GM21515 (cell line): ENCODE measurements around the gene RBM20.
A peak's percentile ranks its signal among the peaks of the same experiment; 100 is the strongest.
"Not testable (repeated sequence)": the region's sequence is repeated elsewhere in the genome, so short reads cannot be mapped to it uniquely, and the experiment has no call there.

Experiments
- ATAC-seq: cut with Tn5 transposase; IDR thresholded peaks from one replicate; pipeline ENCODE4 v1.9.1; 2021; ENCODE audit not compliant: unreplicated experiment

The RBM20 gene

GRCh38 chr10:110700947-110701616 is 56.9 kb downstream of the RBM20 start:
- no peak for ATAC-seq

GRCh38 chr10:110701617-110701971 is 57.5 kb downstream of the RBM20 start:
- no peak for ATAC-seq

GRCh38 chr10:110704070-110704469 is 59.9 kb downstream of the RBM20 start:
- ATAC-seq = no peak

GRCh38 chr10:110704906-110705476 is 60.9 kb downstream of the RBM20 start:
- ATAC-seq = no peak

GRCh38 chr10:110705596-110705995 is 61.5 kb downstream of the RBM20 start:
- ATAC-seq = not testable (repeated sequence)

GRCh38 chr10:110706690-110707098 is 62.6 kb downstream of the RBM20 start:
- no peak for ATAC-seq

GRCh38 chr10:110708776-110709443 is 64.8 kb downstream of the RBM20 start:
- no peak for ATAC-seq

GRCh38 chr10:110709444-110709828 is 65.3 kb downstream of the RBM20 start:
- ATAC-seq = no peak

GRCh38 chr10:110709964-110710587 is 65.9 kb downstream of the RBM20 start:
- no peak for ATAC-seq

- ATAC-seq = no peak
These were observed 66.5 kb downstream of the RBM20 start for GRCh38 chr10:110710621-110711020.

GRCh38 chr10:110711382-110711781 is 67.2 kb downstream of the RBM20 start:
- no peak for ATAC-seq

- ATAC-seq = no peak
These were observed 70.2 kb downstream of the RBM20 start for GRCh38 chr10:110714356-110714755.

- peak; percentile 58 for ATAC-seq
These were observed 73.8 kb downstream of the RBM20 start for GRCh38 chr10:110717781-110718589.

- ATAC-seq = no peak
These were observed 77.4 kb downstream of the RBM20 start for GRCh38 chr10:110721406-110722038.

- ATAC-seq = no peak
These were observed 79.2 kb downstream of the RBM20 start for GRCh38 chr10:110723224-110723891.

GRCh38 chr10:110724116-110724921 is 80.2 kb downstream of the RBM20 start:
- ATAC-seq = peak; percentile 87

GRCh38 chr10:110724937-110725336 is 80.8 kb downstream of the RBM20 start:
- no peak for ATAC-seq

- no peak for ATAC-seq
These were observed 81.9 kb downstream of the RBM20 start for GRCh38 chr10:110725801-110726630.
